IgD-negative memory B cell (primary cell): Measurements from ENCODE around the gene EIF1. TPM values are rescaled to one million over a fixed set of nuclear protein-coding genes. Genes with fewer than 3 reads are reported as not detected.

ENCODE experiments used
- H3K27ac Mint-ChIP-seq, 3 donors: one replicate each; pipeline ENCODE4 v1.8.0; 2020 to 2022; ENCODE audit warnings: mild to moderate bottlenecking in 3 of 3, mixed read lengths in 3 of 3, moderate library complexity in 1 of 3
- H3K27me3 Mint-ChIP-seq: one replicate; pipeline ENCODE4 v1.8.0; 2021; ENCODE audit warnings: mixed read lengths
- H3K36me3 Mint-ChIP-seq: one replicate; pipeline ENCODE4 v1.8.0; 2020; ENCODE audit warnings: mild to moderate bottlenecking, mixed read lengths
- H3K4me1 Mint-ChIP-seq, 3 donors: one replicate each; pipeline ENCODE4 v1.8.0; 2020 to 2022; ENCODE audit warnings: mixed read lengths in 3 of 3, mild to moderate bottlenecking in 1 of 3
- H3K4me3 Mint-ChIP-seq, 4 donors: one replicate each; pipeline ENCODE4 v1.8.0; 2020 to 2022; ENCODE audit warnings: mild to moderate bottlenecking in 4 of 4, mixed read lengths in 4 of 4, moderate library complexity in 3 of 4
- H3K9me3 Mint-ChIP-seq, 3 donors: one replicate each; pipeline ENCODE4 v1.8.0; 2020 to 2021; ENCODE audit warnings: mixed read lengths in 3 of 3, mild to moderate bottlenecking in 1 of 3
- polyA plus RNA-seq: library from polyadenylated mRNA; unstranded; fragments of 300-500 nt; fragmentation: Illumina TruSeq; gene quantifications from one replicate; pipeline ENCODE4 v1.2.3, GENCODE V29; 2021

EIF1 gene
- polyA plus RNA-seq, 1 donor from 2014 or later, result 1,505 TPM

DNA sequence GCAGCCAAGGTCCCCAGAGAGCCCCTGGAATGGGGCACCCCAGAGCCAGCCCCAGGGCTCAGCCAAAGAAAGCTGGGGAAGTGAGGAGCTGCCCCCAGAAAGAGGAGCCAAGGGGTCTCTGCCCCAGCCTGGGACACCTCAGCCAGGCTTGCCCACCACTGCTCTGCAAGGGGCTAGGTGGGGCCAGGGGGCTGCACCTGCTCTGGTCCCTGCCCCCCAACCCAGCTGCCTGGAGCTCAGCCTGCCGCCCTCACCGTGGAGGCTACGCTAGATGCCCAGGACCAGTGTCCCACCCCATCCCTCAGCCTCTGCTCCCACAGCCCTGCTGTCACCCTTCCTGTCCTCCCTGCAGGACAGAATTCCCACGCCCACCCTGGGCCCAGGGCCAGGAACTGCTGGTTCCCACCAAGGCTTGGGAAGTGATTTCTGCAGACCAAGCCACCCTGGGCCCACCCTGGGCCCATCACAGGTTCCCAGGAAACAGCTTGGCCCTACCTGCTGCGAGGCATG lies 36.2 kb upstream of the EIF1 start:
- no peak overlapping the region for H3K4me3 Mint-ChIP-seq
- H3K9me3 Mint-ChIP-seq, result no peaks in the 10 kb centered on the region
- H3K36me3 Mint-ChIP-seq, result no peaks in the 10 kb centered on the region
- H3K27me3 Mint-ChIP-seq, result peaks cover under 1% of the 10 kb centered on the region
- peaks cover 0 to 9% (median 6%) of the 10 kb centered on the region in 3 donors for H3K4me1 Mint-ChIP-seq
- no peak overlapping the region for H3K27ac Mint-ChIP-seq

DNA sequence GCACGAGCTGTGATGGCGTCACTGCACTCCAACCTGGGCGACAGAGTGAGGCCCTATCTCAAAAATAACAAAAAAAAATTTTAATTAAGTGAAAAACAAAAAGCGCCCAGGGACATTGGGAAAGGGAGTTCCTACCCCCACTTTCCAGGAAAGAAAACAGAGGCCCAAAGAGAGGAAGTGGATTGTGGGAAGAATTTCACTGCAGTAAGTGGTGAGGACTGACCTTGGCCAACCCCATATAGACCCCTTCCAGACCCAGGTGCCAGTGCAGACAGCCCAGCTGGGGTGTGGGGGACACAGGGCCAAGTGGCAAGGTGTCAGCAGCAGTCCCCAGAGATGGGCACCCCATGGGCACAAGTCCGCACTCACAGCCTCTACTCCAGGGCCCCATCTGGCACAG lies 35.3 kb upstream of the EIF1 start:
- no peaks in the 10 kb centered on the region for H3K9me3 Mint-ChIP-seq
- peaks cover 0 to 5% (median 4%) of the 10 kb centered on the region in 3 donors for H3K4me1 Mint-ChIP-seq
- H3K36me3 Mint-ChIP-seq, result no peaks in the 10 kb centered on the region

DNA sequence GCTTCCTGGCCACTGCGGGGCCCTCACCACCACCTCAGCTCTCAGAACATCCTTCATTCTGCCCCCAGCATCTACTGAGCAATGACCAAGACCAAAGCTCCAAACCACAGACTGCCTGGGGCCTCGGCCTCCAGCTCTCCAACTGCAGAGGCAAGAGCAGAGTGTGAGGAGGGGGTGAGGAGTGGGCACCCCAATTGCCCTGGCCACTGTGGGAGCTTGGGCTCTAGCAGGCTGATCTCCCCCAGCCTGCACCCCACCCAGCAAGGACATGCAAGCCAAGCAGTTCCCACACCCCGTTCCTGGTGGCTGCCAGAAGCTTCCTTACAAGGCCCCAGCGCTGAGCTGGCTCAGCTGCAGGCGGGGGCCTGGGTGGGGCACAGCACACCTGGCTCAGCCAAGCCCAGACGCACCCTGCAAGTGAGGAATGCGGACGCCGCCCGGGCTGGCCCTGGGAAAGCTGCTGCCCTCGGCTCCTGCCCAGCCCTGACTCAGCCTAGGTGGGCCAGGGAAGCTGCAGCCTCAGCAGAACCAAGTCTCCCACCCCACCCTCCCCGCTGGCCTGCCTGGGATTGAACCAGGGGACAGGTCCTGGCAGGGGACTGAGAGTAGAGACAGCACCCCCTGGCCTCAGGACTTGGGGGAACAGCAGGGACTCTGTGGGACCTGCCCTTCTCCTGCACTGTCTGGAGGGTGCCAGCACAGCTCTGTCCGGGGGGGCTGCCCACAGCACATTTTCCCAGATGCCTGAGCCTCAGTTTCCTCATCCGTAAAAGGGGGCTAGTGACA lies 34.6 kb upstream of the EIF1 start:
- Mint-ChIP-seq H3K4me1 (peaks cover 0 to 2% (median 0%) of the 10 kb centered on the region in 3 donors), H3K27me3 (peaks cover 4% of the 10 kb centered on the region)

More for the DNA sequence above, 35.3 kb upstream of the EIF1 start:
- Mint-ChIP-seq H3K27ac (no peak overlapping the region), H3K4me3 (no peak overlapping the region), H3K27me3 (peaks cover 4% of the 10 kb centered on the region)

DNA sequence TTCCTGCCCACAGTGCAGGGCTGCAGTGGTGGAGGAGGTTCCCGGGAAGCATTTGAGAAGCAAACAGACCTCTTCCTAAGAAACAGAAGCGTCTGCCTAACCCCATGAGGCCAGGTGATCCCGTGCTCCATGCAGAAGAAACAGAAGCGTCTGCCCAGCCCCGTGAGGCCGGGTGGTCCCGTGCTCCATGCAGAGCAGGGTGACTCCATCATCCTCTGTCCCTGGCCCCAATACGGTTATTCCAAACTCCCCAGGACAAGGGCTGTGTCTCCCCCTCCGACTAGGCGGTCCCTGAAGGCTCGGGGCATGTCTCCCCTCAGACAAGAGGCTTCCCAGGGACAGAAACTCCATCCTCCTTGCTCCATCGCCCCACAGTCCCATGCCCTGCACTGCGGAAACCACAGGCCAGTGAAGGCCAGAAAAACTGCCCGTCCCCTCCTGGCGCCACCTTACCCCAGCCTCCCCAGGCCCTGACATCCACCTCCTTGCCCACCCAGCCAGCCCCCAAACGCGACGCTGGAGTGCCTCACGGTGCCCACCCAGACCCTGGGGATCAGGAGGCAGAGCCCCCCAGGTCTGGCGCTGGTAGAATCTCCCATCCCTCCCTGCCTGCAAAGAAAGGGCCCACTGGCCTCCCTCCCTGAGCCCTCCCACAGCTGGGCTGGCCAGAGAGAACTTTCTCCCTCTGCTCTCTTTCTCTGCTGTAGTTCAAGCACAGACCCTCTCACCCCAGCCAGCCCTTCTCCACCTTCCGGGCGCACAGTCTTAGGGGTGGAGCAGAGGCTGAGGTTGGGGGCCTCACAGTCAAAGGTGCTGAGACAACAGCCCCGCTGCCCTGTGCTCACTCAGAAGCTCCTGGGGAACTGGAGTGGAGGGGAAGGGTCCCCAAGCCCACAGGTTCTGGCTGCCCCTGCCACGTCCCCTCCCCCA lies 33.7 kb upstream of the EIF1 start:
- Mint-ChIP-seq H3K4me3 (no peak overlapping the region), H3K27me3 (peaks cover 4% of the 10 kb centered on the region), H3K27ac (no peak overlapping the region), H3K4me1 (peaks cover 0 to 2% (median 0%) of the 10 kb centered on the region in 3 donors), H3K36me3 (no peaks in the 10 kb centered on the region), H3K9me3 (no peaks in the 10 kb centered on the region)

More for the DNA sequence above, 34.6 kb upstream of the EIF1 start:
- Mint-ChIP-seq H3K27ac (no peak overlapping the region), H3K36me3 (no peaks in the 10 kb centered on the region), H3K9me3 (no peaks in the 10 kb centered on the region), H3K4me3 (no peak overlapping the region)

DNA sequence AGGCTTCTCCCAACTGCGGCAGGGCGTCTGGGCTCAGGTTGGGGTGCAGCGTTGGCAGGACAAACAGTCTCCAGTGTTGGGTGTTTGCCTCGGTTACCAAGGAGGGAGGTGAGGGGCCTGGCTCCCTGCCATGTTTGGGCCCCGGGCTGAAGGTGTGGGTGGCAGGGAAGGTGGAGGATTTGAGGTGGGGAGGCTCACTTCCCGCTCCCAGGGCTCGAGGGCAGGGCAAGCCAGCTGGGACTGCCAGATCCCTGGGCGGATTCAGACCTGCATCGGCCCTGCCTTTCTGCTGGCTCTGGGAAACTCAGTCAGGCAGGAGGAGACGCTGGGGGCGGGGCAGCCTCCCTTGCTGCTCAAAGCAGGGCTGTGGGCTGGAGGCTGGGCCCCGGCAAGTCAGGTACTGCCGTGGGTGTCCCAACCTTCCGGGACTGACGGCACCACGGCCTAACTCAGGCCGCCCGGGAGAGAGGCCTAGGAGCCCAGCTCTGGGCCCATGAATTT lies 33.0 kb upstream of the EIF1 start:
- Mint-ChIP-seq H3K4me1 (peaks cover 0 to 2% (median 0%) of the 10 kb centered on the region in 3 donors), H3K9me3 (no peaks in the 10 kb centered on the region), H3K36me3 (no peaks in the 10 kb centered on the region), H3K27ac (no peak overlapping the region), H3K27me3 (peaks cover 6% of the 10 kb centered on the region), H3K4me3 (no peak overlapping the region)

DNA sequence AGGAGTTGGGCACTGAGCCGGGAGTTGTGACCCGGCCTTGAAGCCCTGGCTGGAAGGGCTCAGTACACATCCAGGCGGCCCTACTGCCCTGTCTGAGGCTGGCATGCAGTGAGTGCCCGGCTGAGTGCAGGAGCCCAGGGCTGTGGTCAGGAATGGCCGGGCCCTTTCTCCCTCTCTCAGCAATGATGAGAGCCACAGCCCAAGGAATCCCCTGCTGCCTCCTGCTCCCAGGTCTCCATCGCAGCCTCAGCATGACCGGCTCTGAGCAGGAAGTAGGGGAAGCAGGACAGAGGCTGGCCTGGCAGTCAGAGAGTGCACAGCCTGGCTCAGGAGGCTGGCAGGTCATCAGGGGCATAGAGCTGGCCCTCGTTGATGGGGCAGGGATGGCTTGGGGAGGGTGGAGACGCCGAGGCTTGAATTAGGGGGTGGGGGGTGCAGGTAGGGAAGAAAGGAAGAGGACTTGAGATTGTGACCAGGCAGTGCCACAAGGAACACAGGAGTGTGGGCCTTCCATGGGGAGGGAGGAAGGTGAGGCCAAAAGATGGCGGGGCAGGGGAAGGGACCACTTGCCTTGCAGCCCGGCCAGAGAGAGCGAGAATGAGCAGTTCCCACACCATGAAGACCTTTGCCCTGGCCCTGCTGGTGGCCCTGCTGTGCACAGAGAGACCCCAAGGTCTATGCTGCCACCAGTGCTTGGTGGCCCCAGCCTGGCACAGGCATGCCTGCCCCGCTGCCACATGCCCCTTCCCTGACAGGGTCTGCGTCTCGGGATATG lies 32.2 kb upstream of the EIF1 start:
- Mint-ChIP-seq H3K36me3 (no peaks in the 10 kb centered on the region), H3K27me3 (peaks cover 6% of the 10 kb centered on the region), H3K27ac (no peak overlapping the region), H3K4me1 (peaks cover 0 to 2% (median 0%) of the 10 kb centered on the region in 3 donors), H3K4me3 (no peak overlapping the region), H3K9me3 (no peaks in the 10 kb centered on the region)

DNA sequence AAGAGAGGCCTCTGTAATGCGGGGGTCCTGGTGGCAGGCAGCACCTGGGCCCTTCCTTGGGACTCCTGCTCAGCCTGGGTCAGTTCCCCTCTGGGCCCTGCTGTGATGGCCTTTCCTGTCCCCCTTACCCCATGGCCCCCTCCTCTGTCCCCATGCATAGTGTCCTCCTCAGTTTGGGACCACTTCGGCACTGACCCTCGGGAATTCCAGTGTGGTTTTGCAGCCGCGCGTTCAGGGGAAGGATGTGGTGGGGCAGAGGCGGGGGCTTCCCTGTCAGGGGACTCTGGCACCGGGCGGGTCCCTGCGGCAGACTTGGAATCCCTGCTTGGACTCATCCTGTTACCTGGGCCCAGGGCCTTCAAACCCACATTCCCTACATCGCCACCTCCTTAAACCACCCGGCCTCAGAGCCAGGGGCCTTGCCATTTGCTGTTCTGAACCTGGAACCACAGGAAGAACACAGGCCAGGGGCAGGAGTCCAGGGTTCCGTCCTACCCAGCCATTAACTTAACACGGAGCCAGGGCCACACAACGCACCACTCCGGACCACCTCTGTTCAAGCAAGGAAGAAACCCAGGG lies 31.4 kb upstream of the EIF1 start:
- Mint-ChIP-seq H3K36me3 (no peaks in the 10 kb centered on the region), H3K4me1 (no peaks in the 10 kb centered on the region), H3K27ac (peak overlapping the region in 1 of 3 donors; percentile 31), H3K27me3 (peaks cover 6% of the 10 kb centered on the region), H3K4me3 (no peak overlapping the region), H3K9me3 (no peaks in the 10 kb centered on the region)

DNA sequence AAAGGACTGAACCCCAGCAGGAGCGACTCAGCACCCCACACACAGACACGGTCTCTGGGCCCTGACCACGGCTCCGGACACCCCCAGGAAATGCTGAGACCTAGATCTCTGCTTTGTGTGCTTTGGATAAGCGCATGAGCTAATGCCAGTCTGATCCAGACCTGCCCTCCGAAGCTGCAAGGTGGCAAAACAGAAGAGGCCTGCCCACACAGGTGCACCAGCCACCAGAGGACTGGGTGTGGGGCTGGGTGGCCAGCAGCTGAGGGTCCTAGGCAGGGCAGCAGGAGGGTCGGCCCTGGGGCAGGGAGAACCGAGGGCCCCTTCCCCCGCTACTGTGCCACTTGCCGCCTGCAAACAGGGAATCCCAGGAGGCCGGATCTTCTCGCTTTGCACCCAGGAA lies 30.7 kb upstream of the EIF1 start:
- Mint-ChIP-seq H3K27me3 (peaks cover 6% of the 10 kb centered on the region), H3K36me3 (no peaks in the 10 kb centered on the region), H3K4me1 (peaks cover 0 to 3% (median 0%) of the 10 kb centered on the region in 3 donors), H3K27ac (no peak overlapping the region), H3K9me3 (no peaks in the 10 kb centered on the region), H3K4me3 (no peak overlapping the region)

DNA sequence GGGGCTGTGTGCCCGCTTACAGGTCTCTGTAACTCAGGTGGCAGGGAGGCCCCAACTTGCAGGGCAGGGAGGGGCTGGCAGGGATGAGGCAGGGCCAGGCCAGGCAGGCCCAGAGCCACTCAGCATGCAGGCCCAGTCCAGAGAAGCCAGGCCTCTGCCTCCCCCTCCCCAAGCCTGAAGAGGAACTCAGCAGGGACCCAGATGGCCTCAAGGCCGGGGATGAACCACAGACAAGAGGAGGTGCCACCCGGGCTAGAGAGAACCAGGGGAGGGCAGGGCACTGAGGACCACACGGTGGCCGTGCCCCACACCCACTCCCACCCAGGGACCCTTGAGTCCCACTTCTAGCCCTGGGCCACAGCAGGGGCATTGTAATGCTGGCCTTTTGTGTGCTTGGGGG lies 29.8 kb upstream of the EIF1 start:
- Mint-ChIP-seq H3K4me3 (no peak overlapping the region), H3K4me1 (peaks cover 6 to 9% (median 6%) of the 10 kb centered on the region in 3 donors), H3K27me3 (peaks cover 6% of the 10 kb centered on the region), H3K27ac (no peak overlapping the region), H3K9me3 (no peaks in the 10 kb centered on the region), H3K36me3 (no peaks in the 10 kb centered on the region)

DNA sequence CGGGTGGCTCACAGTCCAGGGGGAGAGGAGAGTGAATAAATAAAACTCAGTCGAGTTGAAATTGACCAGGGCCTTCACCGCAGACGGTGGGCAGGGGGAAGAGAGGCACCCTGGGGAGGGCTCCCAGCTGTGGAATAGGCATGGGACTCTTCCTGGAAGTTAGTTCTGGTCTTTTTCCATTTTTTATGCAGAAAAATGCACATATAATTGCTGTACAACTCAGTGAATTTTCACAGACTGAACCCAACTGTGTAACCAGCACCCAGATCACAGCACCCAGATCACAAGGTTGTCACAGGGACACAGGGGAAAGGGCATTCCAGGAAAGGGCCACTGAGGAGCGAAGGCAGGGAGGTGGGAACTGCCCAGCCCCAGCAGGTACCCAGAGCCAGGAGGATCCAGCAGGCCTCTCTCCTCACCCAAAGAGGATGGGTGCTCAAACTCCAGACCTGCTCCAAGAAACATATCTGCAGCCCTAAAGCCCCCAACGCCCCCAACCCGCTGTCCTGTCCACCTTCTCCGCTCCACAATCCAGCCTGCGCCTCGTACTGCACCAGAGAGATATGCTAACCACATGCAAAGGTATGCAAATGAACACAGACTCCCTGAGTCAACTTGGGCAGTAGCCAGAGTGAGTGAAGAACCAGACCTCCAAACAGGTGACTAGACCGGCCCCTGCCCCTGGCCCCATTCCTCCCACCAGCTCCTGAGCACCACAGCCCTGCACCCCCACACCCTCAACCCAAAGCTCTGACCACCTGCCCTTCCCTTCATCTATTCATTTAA lies 29.1 kb upstream of the EIF1 start:
- Mint-ChIP-seq H3K4me3 (no peak overlapping the region), H3K27ac (no peak overlapping the region)

DNA sequence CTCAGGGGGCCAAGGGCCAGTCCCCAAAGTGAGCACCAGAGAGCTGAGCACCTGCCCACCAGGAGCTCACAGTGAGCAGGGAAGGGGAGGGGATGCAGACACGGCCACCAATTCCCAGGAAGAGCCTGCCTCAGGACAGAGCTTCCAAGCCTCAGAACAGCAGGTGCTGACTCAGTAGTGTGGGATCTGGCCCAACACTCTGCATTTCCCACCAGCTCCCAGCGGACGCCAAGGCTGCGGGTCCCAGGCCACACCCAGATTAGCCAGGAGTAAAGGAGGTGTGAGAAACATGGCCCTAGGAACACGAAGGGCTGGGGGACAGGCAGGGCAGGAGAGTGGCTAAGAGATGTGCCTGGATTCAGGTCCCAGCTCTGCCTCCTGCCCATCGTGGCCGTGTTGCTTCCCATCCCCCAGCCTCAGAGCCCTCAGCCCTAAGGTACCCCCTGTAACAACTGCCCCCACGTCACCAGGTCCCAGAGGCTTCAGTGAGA lies 28.4 kb upstream of the EIF1 start:
- H3K9me3 Mint-ChIP-seq, result no peaks in the 10 kb centered on the region
- no peak overlapping the region for H3K4me3 Mint-ChIP-seq
- peaks cover 6% of the 10 kb centered on the region for H3K27me3 Mint-ChIP-seq
- H3K36me3 Mint-ChIP-seq, result no peaks in the 10 kb centered on the region
- H3K4me1 Mint-ChIP-seq, result peaks cover 6 to 9% (median 7%) of the 10 kb centered on the region in 3 donors
- H3K27ac Mint-ChIP-seq, result no peak overlapping the region

More for the DNA sequence above, 29.1 kb upstream of the EIF1 start:
- no peaks in the 10 kb centered on the region for H3K9me3 Mint-ChIP-seq
- H3K4me1 Mint-ChIP-seq, result peaks cover 6 to 9% (median 7%) of the 10 kb centered on the region in 3 donors
- no peaks in the 10 kb centered on the region for H3K36me3 Mint-ChIP-seq
- peaks cover 6% of the 10 kb centered on the region for H3K27me3 Mint-ChIP-seq

DNA sequence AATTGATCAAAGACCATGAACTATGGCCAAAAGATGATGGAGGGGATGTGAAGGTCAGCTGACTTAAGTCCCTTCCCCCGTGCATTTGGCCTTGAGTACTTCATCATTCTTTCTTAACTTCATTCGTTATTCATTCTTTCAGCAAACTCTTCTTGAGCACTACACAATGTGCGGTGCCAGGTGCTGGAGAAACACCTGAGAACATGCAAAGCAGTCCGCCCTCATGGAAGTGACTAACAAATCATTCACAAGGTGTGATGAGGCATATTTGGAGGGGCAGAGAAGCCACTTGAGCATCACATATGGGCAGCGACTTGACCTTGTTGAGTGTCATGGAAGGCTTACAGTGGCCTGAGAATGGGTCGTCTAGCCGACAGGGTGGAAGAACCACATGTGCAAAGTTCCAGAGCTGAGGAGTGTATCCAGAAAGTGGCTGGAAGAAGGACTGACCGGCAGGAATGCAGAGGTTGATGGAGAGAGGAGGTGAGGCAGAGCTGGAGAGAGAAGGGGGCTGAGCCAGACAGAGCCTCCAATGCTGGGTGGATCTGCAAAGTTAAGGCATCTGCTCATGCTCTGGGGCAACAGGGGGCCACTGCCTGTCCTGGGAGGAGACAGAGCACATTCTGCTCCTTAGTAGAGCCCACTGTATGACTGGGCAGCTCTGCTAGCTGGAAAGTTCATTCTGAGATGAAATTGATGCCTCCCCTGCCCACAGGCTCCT lies 25.1 kb upstream of the EIF1 start:
- Mint-ChIP-seq H3K36me3 (no peaks in the 10 kb centered on the region), H3K27ac (peak overlapping the region in 1 of 3 donors; percentile 91), H3K27me3 (peaks cover 2% of the 10 kb centered on the region), H3K9me3 (no peaks in the 10 kb centered on the region), H3K4me1 (peaks cover 23 to 26% (median 24%) of the 10 kb centered on the region in 3 donors), H3K4me3 (peak overlapping the region in 1 of 4 donors; percentile 74)

DNA sequence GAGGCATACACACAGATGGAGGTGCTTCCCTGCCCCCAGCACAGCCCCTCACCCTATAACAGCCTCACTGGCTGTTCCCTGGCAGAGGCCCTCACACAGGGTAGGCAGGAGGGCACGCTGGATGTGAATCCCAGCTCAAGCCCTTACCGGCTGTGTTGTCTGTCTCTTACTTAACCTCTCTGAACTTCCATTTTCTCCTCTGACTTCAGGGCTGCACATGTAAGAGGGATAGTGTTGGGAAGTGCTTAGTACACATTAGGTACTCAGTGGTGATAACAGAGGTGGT lies 24.6 kb upstream of the EIF1 start:
- Mint-ChIP-seq H3K9me3 (no peaks in the 10 kb centered on the region), H3K4me1 (peaks cover 23 to 26% (median 24%) of the 10 kb centered on the region in 3 donors), H3K36me3 (no peaks in the 10 kb centered on the region), H3K4me3 (peak overlapping the region in 1 of 4 donors; percentile 74), H3K27me3 (peaks cover 2% of the 10 kb centered on the region), H3K27ac (peak overlapping the region in 1 of 3 donors; percentile 91)
